ENCODE data around the gene ARFGEF3. TPM values are rescaled to one million over a fixed set of nuclear protein-coding genes. Genes with fewer than 3 reads are reported as not detected.

The ARFGEF3 gene
- total RNA-seq, 1 experiment from 2014 or later, result 20.1 TPM

GRCh38 chr6:138246650-138247440, 85.1 kb downstream of the ARFGEF3 start (continued):
- no peak for TF ChIP-seq CDX4 (CRISPR knock-in tag; IDR thresholded peaks at IDR 0.05; ENCODE audit: borderline replicate concordance)

DNA sequence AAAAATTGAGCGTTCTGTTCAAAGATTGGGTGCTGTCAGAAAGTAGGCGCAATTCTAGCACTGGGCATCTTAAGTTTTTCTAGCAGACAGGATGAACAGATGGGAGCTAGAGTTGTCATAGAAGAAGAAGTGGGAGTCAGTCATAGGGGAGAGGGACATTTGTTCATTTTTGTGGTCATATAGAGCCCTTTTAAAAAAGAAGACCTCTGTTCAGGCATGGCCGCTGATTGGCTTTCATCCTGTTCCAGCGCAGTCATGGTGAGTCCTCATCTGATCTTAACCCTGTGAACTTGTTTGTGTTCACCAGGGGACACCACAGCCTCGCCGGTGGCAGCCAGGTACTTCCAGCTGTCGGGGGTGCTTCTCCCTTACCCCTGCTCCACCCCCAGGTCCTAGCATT, 86.3 kb downstream of the ARFGEF3 start:
- no peak overlapping the region for H3K4me3 Mint-ChIP-seq

More for the DNA sequence above, 86.3 kb downstream of the ARFGEF3 start:
- no peaks in the 10 kb centered on the region for H3K27me3 Mint-ChIP-seq (ENCODE audit: low read depth)
- no peaks in the 10 kb centered on the region for H3K36me3 Mint-ChIP-seq
- ChIA-PET CTCF (no interaction called here), POLR2A (no interaction called here)
- H3K27ac Mint-ChIP-seq, result no peak overlapping the region
- DNase-seq (ENCODE audit: low spot score) (no peak), ATAC-seq (no peak)
- TF ChIP-seq ELF4 (CRISPR knock-in tag; IDR thresholded peaks at IDR 0.05; ENCODE audit: low read depth) (no peak), FOXJ3 (CRISPR knock-in tag; IDR thresholded peaks at IDR 0.05; ENCODE audit: borderline replicate concordance) (no peak), ZNF423 (CRISPR knock-in tag; IDR thresholded peaks at IDR 0.05) (no peak), TP53 (CRISPR knock-in tag; IDR thresholded peaks at IDR 0.05) (no peak), ZNF121 (CRISPR knock-in tag; IDR thresholded peaks at IDR 0.05) (no peak), SMAD4 (CRISPR knock-in tag; IDR thresholded peaks at IDR 0.05) (no peak), JAZF1 (CRISPR knock-in tag; IDR thresholded peaks at IDR 0.05) (no peak), ERG (CRISPR knock-in tag; IDR thresholded peaks at IDR 0.05) (no peak), ZNF219 (CRISPR knock-in tag; IDR thresholded peaks at IDR 0.05; ENCODE audit: borderline replicate concordance) (no peak), USF2 (CRISPR knock-in tag; IDR thresholded peaks at IDR 0.05) (no peak), E2F5 (CRISPR knock-in tag; IDR thresholded peaks at IDR 0.05) (no peak), SMAD3 (CRISPR knock-in tag; IDR thresholded peaks at IDR 0.05; ENCODE audit: borderline replicate concordance) (no peak), GRHL2 (CRISPR knock-in tag; IDR thresholded peaks at IDR 0.05; ENCODE audit: insufficient replicate concordance, severe bottlenecking) (no peak), PRDM15 (CRISPR knock-in tag; IDR thresholded peaks at IDR 0.05) (no peak), SP1 (CRISPR knock-in tag; conservative IDR thresholded peaks at IDR 0.05) (no peak), ZNF263 (CRISPR knock-in tag; IDR thresholded peaks at IDR 0.05; ENCODE audit: low read depth) (no peak), USF1 (CRISPR knock-in tag; IDR thresholded peaks at IDR 0.05) (no peak), NFYB (CRISPR knock-in tag; conservative IDR thresholded peaks at IDR 0.05; ENCODE audit: low read depth) (no peak)
- TF ChIP-seq, protein P1, sequence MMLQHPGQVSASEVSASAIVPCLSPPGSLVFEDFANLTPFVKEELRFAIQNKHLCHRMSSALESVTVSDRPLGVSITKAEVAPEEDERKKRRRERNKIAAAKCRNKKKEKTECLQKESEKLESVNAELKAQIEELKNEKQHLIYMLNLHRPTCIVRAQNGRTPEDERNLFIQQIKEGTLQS (CRISPR knock-in tag; conservative IDR thresholded peaks at IDR 0.05), result no peak
- H3K4me1 Mint-ChIP-seq, result no peaks in the 10 kb centered on the region
- no peaks in the 10 kb centered on the region for H3K9me3 Mint-ChIP-seq
